ENCODE results near the gene REEP5. TPM values are rescaled to one million over a fixed set of nuclear protein-coding genes. Genes with fewer than 3 reads are reported as not detected.
"Not testable (repeated sequence)": the region's sequence is repeated elsewhere in the genome, so short reads cannot be mapped to it uniquely, and the experiment has no call there.

Gene REEP5
- total RNA-seq, 4 donors from 2014 or later, result 67.2 to 116 (median 89.9) TPM

- in situ Hi-C loops (cut with MboI; ENCODE audit: low sequenced_read_pairs in 4 of 4), result no loop called here
- no peaks in the 10 kb centered on the region for H3K9me3 ChIP-seq
- DNase-seq, result no peak
- peaks cover 11 to 19% of the 10 kb centered on the region in 2 donors for H3K4me1 ChIP-seq
- H3K27ac ChIP-seq, result no peak overlapping the region
- H3K36me3 ChIP-seq, result no peaks in the 10 kb centered on the region
- H3K27me3 ChIP-seq, result no peaks in the 10 kb centered on the region
- H3K4me3 ChIP-seq, result no peak overlapping the region
- TF ChIP-seq POLR2A (IDR thresholded peaks at IDR 0.05) (no peak), CTCF (IDR thresholded peaks at IDR 0.05 in 4 of 5, conservative IDR thresholded peaks at IDR 0.05 in 1 of 5) (no peak)
- no peak for ATAC-seq
- intact Hi-C loops (cut with DNase I; ENCODE audit: low total_unique reads), result no loop called here
Observed at GRCh38 chr5:112965733-112966306, 43.8 kb upstream of the REEP5 start.

GRCh38 chr5:112963374-112963733 lies 41.3 kb upstream of the REEP5 start:
- H3K9me3 ChIP-seq; H3K36me3 ChIP-seq; H3K4me3 ChIP-seq; in situ Hi-C loops (cut with MboI; ENCODE audit: low sequenced_read_pairs in 4 of 4); DNase-seq; H3K27me3 ChIP-seq; ATAC-seq: not testable (repeated sequence)
- Histone ChIP-seq H3K4me1 (peaks cover 31 to 42% of the 10 kb centered on the region in 2 donors), H3K27ac (peak overlapping the region; percentile 60 to 64 (median 62))
- intact Hi-C loops (cut with DNase I; ENCODE audit: low total_unique reads), result loop anchor here (5.0 kb wide), 1 partner anchor 41 kb away; the partner anchor contains the start of gene REEP5

- peak overlapping the region; percentile 23 to 68 (median 62) for H3K27ac ChIP-seq
- in situ Hi-C loops (cut with MboI; ENCODE audit: low sequenced_read_pairs in 4 of 4) (no loop called here), intact Hi-C loops (cut with DNase I; ENCODE audit: low total_unique reads) (loop anchor here (5.0 kb wide), 1 partner anchor 39 kb away; the partner anchor contains the start of gene REEP5)
- no peaks in the 10 kb centered on the region for H3K9me3 ChIP-seq
- peaks cover 37 to 49% of the 10 kb centered on the region in 2 donors for H3K4me1 ChIP-seq
- H3K27me3 ChIP-seq, result no peaks in the 10 kb centered on the region
- no peak for TF ChIP-seq CTCF (IDR thresholded peaks at IDR 0.05 in 4 of 5, conservative IDR thresholded peaks at IDR 0.05 in 1 of 5)
- TF ChIP-seq POLR2A (IDR thresholded peaks at IDR 0.05), result no peak
- H3K36me3 ChIP-seq, result no peaks in the 10 kb centered on the region
- no peak for ATAC-seq
- no peak overlapping the region for H3K4me3 ChIP-seq
- DNase-seq, result no peak
Observed at GRCh38 chr5:112960863-112961504, 39.0 kb upstream of the REEP5 start.

GRCh38 chr5:112960315-112960714 lies 38.3 kb upstream of the REEP5 start:
- intact Hi-C loops (cut with DNase I; ENCODE audit: low total_unique reads) (loop anchor here (5.0 kb wide), 1 partner anchor 38 kb away; the partner anchor contains the start of gene REEP5), in situ Hi-C loops (cut with MboI; ENCODE audit: low sequenced_read_pairs in 4 of 4) (no loop called here)
- Histone ChIP-seq H3K36me3 (no peaks in the 10 kb centered on the region), H3K9me3 (no peaks in the 10 kb centered on the region), H3K27ac (peak overlapping the region in 3 of 4 donors; percentile 59 to 68 (median 65)), H3K4me3 (no peak overlapping the region), H3K4me1 (peaks cover 37 to 49% of the 10 kb centered on the region in 2 donors), H3K27me3 (no peaks in the 10 kb centered on the region)
- ATAC-seq (no peak), DNase-seq (no peak)
- TF ChIP-seq POLR2A (IDR thresholded peaks at IDR 0.05) (no peak), CTCF (IDR thresholded peaks at IDR 0.05 in 4 of 5, conservative IDR thresholded peaks at IDR 0.05 in 1 of 5) (no peak)

GRCh38 chr5:112959872-112960271 lies 37.8 kb upstream of the REEP5 start:
- ATAC-seq (peak; percentile 23 to 27), DNase-seq (peak in 1 of 2 donors; percentile 50)
- H3K4me3 ChIP-seq; H3K27me3 ChIP-seq; in situ Hi-C loops (cut with MboI; ENCODE audit: low sequenced_read_pairs in 4 of 4); H3K9me3 ChIP-seq; H3K36me3 ChIP-seq: not testable (repeated sequence)
- intact Hi-C loops (cut with DNase I; ENCODE audit: low total_unique reads), result loop anchor here (5.0 kb wide), 1 partner anchor 38 kb away; the partner anchor contains the start of gene REEP5
- Histone ChIP-seq H3K27ac (peak overlapping the region; percentile 40 to 68 (median 62)), H3K4me1 (peaks cover 37 to 49% of the 10 kb centered on the region in 2 donors)
